T-helper 22 cell (primary cell): ENCODE results near the gene MYO3A.
"Not testable (repeated sequence)": the region's sequence is repeated elsewhere in the genome, so short reads cannot be mapped to it uniquely, and the experiment has no call there.

ENCODE experiments used
- DNase-seq: peaks from one replicate; pipeline ENCODE4 v3.0.0-alpha.2; 2020; ENCODE audit warnings: low read depth

The MYO3A gene

DNA sequence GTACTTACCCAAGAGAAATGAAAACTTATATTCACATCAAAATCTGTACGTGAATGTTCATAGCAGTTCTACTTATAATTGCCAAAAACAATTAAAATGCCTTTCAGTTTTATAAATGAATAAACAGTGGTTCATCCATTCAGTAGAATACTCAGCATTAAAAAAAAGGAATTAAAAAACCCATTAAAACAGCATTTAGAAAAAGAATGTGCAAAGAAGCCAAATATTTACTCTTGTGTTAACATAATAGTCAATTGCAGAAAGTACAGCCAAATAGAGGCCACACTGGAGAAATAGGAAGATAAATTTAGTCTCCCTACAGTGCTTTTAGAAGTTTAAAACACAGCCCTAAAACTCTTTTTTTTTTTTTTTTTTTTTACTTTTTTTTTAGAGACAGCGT is 54.6 kb downstream of the MYO3A start:
- no peak for DNase-seq

DNA sequence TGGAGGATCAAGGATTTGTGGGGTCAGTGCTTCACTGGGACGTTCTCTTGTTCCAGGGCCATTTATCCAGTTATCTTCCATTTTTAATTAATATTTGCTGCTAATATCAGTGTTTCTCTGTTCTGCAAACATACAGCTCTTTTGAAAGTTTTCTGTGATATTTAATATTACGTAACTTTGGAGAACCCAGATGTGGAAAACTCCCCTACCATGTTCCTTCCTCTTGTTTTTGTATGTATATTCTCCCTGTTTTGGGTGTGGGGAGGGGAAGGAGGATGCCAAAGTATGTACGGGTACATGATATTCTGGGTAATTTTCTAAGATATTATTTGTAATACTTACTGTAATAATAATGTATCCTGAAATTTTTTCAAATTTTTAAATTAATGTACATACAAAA is 55.9 kb downstream of the MYO3A start:
- no peak for DNase-seq

DNA sequence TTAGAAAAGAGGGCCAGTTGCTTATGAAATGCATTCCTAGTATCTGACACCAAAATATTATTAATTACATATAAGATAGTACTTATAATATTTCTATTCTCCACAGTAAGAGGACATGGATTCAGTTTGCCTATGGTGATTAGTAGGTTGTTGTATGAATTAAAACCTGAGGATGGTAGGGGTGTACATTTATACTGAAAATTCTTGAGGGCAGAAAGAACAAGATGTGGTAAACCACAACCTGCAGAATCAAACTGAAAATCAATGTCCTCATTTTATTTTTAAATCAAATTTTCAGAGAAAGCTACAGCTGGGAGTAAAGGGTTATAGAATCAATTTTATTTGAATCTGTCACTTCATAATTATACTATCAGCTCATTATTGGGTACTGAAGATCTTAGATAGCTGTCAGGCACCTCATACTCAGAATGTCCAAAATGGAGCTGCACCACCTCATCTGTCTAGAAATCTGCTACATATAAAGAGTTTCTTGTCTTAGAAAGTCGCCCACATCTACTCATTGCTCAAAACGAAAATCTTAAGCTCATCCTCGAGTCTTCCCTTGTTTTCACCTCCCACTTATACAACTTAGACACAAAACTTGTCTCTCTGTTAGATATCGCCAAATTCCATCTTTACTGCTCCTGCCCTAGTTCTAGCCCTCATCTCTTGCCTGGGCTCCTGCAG is 65.4 kb downstream of the MYO3A start:
- DNase-seq, result no peak

DNA sequence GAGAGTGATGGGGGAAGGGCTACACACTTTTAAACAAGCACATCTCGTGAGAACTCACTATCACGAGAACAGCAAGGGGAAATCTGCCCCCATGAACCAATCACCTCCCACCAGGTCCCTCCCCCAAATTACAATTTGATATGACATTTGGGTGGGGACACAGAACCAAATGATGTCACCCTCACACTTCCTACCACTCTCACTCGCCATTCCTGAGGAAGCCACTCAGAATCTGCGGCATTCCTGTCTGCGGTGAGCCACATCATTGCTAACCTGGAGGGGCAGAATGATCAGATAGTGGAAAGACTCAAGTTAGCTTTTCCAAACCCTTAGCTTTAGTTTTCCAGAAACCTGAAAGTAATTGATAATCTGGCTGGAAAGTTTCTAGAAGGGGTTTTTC is 66.9 kb downstream of the MYO3A start:
- no peak for DNase-seq

DNA sequence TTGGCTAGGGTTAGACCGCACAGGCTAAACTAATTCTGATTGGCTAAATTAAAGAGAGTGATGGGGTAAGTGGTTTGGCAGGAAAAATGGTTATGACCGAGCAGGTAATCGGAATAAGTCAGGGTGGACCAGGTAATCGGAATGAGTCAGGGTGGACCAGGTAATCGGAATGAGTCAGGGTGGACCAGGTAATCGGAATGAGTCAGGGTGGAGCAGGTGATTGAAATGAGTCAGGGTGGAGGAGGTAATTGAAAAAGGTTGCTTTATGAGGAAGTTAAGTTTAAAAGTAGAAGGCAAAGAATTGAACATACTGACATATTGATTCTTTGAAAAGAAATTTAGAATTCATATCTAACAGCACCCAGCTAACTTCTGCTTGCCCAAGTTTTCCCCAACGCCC is 68.4 kb downstream of the MYO3A start:
- not testable (repeated sequence) for DNase-seq

DNA sequence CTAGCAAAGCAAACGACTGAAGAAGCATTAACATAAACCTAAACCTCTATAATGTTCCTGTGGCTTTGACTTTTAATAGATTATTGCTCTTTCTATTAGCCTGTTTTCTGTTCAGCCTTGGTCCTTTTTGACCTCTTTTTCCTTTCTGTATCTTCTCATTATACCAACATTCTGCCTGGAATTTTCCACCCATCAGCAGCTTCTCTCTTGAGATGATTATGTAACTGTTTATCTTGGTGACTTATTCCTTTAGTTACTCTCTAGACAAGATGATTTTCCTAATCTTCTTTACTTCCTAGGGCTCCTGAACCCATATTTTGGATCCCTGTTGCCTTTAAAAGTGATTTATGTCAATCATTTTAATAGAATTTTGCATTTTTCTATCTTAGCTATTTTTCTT is 81.1 kb downstream of the MYO3A start:
- DNase-seq, result no peak

DNA sequence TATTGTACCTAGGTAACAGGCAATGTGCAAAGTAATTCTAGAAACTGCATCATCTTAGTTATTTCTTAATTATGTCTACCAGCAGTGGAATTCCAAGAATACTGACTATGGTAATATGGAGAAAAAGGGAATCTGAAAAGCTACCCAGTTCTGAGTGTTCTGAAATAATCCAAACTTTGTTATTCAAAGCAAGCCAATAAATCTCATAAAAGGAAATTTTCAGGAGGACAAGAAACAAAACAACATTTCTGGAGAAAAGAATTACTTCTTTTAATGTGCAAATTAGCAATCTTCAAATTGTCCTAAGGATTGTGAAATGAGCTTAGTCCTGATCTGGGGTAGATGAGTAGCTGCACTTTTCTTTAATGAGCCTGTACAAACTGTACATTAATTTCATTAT is 88.8 kb downstream of the MYO3A start:
- DNase-seq, result no peak

DNA sequence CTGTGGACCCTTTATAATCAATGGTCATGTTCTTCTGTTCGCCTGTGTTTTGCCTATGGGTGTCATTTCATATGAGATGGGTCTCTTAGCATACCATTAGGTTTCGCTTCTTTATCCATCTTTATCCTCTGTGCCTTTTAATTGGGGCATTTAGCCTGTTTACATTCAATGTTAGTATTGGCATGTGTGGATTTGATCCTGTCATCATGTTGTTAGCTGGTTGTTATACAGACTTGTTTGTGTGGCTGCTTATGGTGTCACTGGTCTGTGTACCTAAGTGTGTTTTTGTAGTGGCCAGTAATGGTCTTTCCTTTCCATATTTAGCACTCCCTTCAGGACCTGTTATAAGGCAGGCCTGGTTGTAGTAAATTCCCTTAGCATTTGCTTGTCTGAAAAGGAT is 90.3 kb downstream of the MYO3A start:
- DNase-seq, result no peak

DNA sequence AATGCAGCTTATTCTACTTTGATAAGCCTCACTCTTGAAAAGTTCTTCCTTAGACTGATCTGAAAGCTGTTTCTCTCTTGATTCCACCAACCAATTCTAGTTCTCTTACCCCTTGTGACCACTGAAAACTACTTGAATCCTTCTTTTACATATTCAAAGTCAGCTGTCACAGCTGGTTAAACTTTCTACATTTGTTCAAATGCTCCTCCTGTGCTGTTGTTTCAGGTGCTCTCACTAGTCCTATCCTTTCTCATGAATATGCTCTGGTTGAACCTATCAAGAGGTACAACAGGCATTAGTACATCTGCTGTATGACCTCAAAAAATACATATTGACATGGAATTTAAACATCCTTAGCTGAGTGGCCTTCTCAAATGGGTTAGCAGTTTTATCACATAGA is 91.5 kb downstream of the MYO3A start:
- DNase-seq, result no peak

DNA sequence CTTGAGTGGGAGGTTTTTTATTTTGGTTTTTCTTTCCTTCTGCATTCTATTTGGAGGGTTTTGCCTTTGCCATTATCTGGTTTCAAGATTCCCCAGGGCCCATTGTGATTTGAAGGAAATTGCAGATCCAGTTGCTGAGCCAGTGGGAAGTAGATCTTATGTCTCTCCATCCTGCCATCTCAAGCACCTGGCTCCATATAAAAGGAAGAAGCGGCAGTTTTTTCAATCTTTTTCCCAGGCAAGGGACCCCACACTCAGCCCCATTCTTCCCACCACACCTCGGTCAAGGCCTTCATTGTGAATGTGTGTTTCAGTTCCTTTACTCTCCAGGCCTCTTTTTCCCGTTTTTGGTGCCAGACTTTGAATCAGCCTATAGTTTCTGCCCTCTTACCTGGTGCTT is 95.8 kb downstream of the MYO3A start:
- DNase-seq, result no peak

DNA sequence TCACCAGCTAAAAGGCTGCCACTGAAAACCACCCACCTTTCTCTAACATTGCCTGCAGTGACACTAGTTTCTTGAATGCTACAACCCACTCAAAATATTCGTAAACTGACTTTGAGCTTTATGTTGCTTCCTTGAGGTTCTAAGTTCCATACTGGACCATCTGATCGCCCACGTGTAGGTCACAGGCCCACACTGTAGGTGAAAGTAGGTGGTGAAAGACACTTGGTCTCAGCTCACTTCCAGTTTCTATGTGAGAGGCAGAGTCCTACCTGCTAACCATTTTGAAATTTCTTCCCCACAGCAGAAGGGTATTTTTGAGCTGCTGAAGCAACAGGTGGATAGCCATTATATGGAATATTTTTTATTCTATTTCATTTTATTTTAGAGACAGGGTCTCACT is 97.3 kb downstream of the MYO3A start:
- no peak for DNase-seq

DNA sequence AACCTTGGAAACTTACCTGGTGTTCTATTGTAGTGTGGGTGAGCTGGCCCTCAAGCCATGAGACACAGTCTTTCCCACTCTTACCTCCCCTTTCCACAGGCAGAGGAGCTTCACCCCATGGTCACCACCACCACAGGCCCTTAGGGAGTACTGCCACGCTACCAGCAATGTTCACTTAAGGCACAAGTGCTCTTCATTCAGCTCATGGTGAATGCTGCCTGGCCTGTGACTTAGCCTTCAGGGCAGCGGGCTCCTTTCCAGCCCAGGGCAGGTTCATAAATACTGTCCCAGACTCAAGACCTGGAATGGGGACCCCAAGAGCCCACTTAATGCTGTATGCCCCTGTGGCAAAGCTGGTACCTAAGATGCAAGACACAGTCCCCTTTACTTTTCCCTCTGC is 109.4 kb downstream of the MYO3A start:
- no peak for DNase-seq

DNA sequence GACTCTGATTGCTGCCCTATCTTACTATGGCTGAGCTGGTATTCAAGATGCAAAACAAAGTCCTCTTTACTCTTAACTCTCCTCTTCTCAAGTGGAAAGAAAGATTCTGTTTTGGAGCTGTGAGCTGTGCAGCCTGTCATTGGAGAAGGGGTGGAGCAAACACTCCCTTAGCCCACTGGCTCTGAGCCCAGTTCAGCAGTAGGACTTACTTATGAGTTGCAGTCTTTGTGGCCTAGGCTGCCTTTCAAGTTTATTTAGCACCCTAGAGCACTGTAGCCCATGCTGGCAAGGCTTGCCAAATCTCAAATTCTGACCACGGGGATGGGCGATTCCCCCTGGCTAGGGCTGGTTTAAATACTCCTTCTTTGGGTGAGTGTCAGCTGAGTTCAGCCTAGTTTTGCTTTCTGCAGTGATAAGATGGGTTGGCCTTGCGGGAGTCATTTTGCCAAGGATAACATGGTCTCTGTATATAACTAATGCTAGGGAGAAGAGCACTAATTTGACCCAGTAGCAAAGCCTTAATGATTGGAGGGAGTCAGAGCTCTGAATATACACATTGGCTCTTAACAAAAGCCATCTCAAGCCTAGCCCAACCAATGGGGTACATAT is 110.2 kb downstream of the MYO3A start:
- no peak for DNase-seq

DNA sequence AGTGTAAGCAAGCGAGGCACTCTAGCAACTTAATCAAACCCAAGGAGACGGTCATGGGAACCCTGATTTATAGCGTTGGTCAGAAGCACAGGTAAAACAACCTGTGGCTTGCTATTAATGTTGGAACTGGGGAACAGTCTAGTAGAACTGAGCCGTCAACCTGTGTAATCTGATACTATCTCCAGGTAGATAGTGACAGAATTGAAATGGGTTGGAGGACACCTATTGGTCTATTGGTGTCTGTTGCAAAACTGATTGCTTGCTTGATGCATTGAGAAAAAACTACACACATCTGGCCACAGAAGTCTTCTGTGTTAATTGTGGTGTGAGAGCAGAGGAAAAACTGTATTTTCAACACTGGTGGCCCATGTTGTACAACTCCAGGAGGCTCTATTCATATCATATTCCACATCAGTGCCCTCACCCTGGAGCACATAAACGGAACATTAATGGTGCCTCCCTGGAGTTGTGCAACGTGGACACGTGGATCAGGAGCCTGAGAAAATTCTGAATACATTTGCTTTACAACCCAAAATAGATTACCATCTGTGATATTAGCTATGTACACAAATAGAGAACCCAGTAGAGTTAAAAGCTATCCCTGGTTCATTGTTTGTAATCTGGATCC is 112.2 kb downstream of the MYO3A start:
- no peak for DNase-seq

DNA sequence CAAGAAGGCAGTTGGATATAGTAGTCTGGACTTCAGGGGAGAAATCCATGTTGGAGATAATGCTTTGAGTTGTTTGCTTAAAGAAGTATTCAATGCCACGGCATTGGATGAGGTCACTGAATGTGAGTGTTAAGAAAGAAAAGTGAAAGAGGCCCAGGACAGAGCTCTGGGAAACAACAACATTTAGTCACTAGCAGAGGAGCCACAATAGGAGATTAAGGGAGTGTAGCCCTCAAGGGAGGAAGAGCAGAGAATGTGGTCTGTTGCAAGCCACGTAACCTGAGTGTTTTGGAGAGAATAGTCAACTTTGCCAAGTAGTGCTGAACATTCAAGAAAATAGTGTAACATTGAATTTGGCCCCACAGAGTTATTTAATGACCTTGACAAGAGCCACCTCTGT is 114.7 kb downstream of the MYO3A start:
- no peak for DNase-seq

DNA sequence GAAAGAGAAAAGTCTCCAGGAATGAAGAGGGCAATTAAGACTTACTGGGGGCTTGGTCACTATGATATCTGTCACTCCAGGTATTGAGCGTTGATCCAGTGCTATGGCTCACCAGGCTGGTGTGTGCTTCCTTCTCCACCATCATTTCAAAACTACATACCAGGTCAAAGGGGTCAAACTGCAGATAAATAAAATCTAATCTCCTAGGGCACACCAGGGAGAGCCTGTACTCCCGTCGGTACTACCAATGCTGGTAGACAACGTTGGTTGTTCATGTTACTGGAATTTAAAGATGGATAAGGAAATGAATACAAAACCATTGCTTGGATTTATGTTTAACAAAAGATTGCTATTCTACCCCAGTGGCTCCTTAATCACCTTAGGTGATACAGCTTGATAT is 118.3 kb downstream of the MYO3A start:
- DNase-seq, result no peak

DNA sequence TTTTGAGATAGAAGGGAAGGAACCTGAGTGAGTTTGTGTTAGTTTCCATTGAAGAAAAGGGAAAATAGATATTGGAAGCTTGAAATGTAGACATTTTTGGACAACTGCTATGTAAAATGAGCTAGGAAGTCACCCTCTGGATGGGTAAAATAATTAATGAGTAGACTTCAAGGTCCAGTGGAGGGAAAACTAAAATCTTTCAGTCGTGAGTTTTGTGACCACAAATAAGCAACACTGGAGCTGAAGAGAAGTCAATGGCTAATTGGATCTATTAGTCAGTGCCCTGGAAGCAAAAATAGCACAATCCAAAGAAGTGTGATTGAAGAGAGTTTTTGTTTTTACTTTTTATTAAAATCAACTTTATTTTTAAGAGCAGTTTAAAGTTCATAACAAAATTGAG is 123.4 kb downstream of the MYO3A start:
- no peak for DNase-seq

DNA sequence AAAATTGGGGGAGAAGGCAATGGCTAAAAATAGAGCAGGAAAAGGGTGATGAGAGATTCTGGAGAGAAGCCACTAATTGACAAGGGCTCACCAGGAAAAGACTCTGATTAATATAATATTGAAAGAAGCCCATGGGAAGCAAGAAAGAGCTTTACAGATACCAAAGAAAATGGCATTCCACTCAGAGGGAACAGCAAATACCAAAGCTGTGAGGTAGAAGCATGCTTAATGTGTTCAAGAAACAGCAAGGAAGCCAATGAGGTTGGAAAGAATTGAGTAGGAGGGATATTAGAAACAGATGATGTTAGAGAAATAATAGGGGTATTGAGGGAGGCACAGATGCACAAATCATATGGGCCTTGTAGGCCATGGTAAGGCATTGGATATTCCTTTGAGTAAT is 130.1 kb downstream of the MYO3A start:
- no peak for DNase-seq

DNA sequence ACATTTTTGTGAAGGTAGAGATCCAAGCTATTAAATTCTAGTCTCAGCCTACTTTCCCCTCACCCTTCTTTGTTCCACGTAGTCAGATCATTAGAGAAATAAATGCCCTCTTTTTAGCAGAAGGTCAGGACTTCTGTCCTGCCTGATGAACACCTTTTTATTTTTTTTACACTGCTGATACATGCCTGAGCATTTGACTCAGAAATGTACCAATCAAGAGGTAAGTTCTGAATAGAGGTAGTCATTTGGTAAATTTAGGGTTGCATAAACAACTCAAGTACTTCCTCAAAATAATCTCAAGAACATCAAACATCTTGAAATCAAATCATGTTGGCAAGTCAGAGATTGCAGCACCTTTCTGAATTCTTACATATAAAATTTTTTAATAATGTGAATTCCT is 133.7 kb downstream of the MYO3A start:
- no peak for DNase-seq

DNA sequence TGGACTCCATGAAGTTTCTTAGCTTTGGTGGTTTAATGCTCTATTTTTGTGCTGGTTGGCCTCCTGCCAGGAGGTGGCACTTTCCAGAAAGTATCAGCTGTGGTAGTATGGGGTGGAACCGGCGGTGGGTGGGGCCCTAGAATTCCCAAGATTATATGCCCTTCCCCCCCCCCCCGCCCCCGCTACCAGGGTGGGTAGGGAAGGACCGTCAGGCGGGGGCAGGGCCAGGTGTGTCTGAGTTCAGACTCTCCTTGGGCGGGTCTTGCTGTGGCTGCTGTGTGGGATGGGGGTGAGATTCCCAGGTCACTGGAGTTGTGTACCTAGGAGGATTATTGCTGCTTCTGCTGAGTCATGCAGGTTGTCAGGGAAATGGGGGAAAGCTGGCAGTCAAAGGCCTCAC is 146.9 kb downstream of the MYO3A start:
- DNase-seq, result not testable (repeated sequence)

DNA sequence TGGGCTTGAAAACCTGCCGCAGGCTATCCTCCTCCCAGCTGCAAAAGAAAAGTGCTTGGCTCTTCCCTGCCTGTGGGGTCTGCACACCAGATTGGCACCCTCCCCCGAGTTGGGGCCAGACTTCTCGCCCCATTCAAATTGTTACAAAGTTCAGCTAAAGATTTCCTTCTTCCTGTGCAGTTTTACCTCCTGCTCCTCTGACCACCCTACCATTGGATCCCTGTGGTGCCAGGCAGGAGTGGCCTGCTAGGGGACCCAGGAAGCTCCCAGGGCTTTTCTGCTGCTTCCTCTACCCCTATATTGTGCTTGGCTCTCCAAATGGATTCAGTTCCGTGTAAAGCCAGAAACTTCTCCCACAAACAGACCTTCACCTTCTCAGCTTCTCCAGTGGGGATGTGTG is 147.4 kb downstream of the MYO3A start:
- no peak for DNase-seq

DNA sequence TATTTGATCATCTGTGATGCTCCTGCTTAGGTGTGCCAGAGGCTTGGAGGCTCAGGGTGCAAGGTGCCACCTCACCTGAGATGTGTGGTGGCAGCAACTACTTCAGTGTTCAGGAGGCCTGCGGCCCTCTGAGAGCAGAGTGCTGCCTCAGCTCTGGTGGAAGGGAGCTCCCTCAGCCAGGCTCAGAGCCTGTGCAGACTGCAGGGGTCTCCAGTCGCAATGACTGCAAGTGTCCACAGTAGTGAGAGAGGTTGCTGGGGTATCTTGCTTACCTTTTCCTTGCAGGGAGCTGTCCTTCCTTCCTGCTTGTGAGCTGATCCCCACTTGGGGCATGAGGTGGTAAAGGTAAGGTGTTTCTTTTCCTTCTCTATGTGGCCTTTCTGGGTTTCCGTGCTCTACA is 151.5 kb downstream of the MYO3A start:
- DNase-seq, result no peak

DNA sequence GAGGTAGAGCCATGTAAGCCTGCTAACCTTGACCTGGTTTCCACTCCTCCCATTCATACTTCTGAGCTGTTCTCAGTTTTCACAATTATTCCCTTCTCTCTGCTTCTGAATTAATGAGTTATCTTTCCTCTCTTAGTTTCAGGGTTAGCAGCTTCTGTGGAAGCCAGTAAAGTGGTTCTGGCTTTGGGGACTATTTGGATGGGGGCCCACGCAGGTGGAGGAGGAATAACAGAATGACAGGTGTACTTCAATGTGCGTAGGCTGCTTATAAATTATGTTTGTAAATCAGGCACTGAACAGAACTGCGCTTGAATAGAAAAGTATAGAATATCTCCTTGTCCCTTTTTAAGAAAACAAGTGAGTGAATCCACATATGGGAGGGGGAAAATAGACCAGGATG is 153.6 kb downstream of the MYO3A start:
- DNase-seq, result no peak

DNA sequence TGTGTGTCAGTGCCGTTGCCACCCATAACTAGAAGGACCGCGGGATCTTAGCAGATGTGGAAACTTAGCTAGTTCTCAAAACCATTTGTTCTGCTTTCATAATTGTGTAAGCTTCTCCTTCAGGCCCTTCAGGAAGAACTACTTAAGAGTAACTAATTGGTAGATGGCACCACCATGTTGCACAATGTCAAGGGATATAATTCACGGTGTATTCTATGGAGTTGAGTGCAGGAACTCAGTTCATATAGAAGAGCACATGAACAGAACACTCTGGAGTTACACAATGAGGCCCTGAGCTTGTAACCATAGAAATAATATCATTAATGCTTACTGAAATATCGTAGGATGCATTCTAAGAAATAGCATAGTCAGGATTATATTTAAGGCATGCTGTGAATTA is 156.0 kb downstream of the MYO3A start:
- no peak for DNase-seq
